Measurements from ENCODE around the gene FOXP1.

Gene FOXP1

DNA sequence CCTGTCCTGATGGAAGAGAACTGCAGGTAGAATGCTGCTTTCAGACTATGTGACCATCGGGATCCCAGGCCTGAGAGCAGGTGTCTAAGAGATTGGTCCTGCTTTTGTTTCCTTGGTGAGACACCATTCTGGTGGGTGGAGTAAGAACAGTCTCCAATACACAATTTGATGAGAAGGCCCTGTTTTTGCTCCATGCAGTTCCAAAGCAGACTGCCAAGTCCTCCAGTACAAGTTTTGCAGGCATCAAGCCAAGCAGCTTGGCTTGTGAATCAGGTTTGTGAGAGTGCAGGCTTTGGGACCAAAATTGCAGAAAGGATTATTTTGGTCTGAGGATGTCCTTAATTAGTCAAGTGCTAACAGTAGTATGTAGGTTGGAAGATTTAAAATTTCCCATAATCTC, 381.6 kb downstream of the FOXP1 start:
- DNase-seq = no peak

- no peak for DNase-seq
These were observed 385.5 kb downstream of the FOXP1 start for GRCh38 chr3:71197841-71198565.

- DNase-seq = no peak
These were observed 388.0 kb downstream of the FOXP1 start for GRCh38 chr3:71195492-71195891.

DNA sequence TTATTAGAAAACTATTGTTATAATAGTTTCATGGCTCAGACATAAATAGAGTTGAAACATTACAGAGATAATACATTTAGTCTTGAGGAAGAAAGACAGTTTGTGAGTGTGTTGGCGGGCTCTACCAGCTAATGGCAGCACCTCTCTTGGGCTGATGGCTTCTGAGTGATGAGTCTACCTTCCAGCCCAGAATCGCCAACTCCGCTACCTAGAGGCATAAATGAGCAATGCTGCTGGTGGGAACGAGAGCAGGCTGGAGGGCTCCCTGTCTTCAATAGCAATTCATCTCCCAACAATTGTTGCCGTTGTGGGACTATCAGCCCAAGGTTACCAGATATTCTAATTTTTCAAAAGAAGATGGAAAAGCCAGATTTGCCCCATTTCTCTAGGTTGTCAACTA, 388.7 kb downstream of the FOXP1 start:
- no peak for DNase-seq

DNA sequence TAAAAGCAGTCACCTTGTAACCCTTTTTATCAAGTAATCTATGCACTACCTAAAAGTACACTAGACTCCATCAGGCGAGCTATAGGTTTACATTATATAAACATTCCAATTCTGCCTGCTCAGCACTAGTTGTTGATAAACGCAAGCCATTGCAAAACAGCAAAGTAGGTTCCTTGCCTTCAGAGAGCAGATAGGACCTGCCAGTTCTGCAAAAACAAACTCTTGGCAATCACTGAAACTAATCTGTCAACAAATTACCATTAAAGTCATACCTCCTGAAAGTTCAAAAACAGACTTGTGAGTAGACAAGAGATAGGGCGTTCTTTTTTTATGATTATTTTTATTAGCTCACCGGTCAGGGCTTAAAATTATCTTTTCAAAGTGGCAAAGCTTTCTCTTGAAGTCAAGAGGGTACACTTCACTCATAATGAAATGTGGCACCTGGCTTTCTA, 392.5 kb downstream of the FOXP1 start:
- no peak for DNase-seq

- DNase-seq = no peak
These were observed 394.0 kb downstream of the FOXP1 start for GRCh38 chr3:71189480-71189879.

- no peak for DNase-seq
These were observed 395.8 kb downstream of the FOXP1 start for GRCh38 chr3:71187715-71188114.

DNA sequence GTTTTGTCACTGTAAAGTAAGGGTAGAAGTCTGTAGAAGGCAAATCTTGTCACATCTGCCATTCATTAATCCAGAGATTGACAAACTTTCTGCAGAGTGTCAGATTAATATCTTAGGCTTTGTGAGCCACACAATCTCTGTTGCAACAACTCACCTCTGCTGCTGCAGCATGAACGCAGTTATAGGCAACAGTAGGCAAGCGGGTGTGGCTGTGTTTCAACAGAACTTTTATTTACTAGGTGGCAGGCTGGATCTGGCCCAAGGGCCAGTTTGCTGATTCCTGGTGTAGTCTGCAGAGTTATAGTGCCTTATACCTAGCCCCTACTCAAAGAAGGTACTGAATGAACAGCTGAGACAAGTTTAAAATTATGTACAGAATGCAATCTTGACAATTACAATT, 396.7 kb downstream of the FOXP1 start:
- DNase-seq = no peak

GRCh38 chr3:71185733-71186455, 397.6 kb downstream of the FOXP1 start:
- DNase-seq = no peak

- no peak for DNase-seq
These were observed 399.3 kb downstream of the FOXP1 start for GRCh38 chr3:71184252-71184651.

DNA sequence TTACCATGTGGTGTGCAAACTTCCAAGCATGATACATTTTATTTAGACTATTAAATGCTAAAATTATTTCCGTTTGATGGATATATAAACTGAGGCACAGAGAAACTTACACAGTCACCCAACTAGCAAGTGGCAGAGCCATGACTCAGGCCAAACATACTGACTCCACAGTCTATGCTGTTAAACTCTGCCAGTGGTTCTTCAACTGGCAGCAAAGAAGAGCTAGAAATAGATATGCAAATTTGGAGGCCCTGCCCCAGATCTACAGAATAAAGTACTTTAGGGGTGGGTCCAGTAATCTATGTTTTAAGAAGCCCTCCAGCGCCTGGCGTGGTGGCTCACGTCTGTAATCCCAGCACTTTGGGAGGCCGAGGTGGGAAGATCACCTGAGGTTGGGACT, 400.0 kb downstream of the FOXP1 start:
- DNase-seq = no peak

DNA sequence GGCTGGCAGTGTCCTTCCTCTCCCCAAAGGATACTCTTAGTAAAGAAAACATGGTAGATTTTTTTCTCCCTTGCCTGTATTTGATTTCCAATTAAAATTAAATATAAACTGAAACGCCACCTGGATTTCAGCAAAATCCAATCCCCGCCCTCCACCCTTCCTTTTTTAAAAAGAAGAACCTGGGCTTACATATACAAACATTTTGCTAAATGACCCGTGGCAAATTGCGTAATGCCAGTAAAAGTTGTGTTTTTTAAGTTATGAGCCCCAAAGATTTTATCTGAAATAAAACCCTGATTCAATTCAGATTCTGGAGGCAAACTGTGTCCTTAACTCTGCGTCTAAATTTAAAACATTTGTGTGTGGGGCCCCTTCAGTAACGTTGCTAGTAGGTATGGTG, 403.0 kb downstream of the FOXP1 start:
- DNase-seq = no peak

GRCh38 chr3:71177375-71177774, 406.2 kb downstream of the FOXP1 start:
- no peak for DNase-seq

DNA sequence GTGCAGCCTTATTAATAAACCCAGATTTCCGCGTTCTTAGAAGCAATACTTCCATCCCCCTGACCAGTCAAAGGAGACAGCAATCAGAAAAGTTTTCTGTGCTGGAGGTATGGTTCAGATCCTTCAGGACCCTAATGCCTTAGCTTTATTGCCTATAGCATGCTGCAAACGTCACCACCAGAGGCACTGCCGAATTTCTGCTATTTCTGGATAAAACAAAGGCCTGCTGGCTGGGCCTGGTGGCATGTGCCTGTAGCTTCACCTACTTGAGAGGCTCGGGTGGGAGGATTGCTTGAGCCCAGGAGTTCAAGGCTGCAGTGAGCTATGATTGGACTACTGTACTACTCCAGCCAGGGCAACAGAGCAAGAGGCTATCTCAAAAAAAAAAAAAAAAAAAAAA, 407.2 kb downstream of the FOXP1 start:
- DNase-seq = no peak

- DNase-seq = no peak
These were observed 407.7 kb downstream of the FOXP1 start for GRCh38 chr3:71175691-71176365.

DNA sequence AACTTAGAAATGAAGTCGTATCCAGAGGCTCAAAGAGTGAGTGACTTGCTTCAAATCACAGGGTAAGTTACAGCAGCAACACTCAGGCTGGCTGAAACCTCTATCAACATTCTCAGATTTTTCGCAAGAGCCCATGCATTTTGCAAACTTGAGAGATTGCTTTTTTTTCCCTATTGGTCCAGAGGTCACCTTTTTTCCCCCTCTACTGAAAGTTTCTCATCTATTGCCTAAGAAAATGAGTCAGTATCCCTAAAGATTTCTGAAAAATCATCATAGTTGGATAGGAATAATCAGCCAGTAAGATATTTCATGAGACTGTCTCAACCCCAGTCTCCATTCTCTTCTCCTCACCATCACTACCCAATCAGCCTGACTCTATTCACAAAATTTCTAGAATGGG, 410.6 kb downstream of the FOXP1 start:
- DNase-seq = no peak

- DNase-seq = no peak
These were observed 411.3 kb downstream of the FOXP1 start for GRCh38 chr3:71172189-71172588.

GRCh38 chr3:71171247-71171646, 412.3 kb downstream of the FOXP1 start:
- DNase-seq = no peak

DNA sequence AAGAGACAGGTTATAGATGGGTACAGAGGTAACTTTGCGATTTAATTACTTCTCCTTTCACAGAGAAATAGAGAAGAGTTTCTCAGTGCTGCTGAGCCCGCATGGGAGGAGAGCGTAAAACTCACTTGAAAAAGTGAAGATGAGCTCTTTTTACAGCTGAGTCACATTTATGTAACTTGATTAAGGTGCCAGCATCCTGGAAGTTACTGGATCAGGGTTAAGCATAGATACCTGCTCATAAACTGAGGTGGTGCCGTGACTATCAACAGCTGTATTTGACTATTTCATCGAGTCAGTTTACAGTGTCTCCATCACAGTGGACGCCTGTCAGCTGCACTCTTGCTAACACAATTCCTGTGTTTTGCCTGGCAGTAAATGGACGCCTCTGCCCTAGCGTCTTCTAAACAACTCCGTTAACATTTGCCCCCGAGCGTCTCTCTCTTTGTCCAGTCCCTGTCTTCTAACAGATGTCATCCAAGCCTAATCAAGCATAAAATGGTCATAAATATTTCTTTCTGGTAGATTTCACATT, 414.6 kb downstream of the FOXP1 start:
- DNase-seq = no peak

DNA sequence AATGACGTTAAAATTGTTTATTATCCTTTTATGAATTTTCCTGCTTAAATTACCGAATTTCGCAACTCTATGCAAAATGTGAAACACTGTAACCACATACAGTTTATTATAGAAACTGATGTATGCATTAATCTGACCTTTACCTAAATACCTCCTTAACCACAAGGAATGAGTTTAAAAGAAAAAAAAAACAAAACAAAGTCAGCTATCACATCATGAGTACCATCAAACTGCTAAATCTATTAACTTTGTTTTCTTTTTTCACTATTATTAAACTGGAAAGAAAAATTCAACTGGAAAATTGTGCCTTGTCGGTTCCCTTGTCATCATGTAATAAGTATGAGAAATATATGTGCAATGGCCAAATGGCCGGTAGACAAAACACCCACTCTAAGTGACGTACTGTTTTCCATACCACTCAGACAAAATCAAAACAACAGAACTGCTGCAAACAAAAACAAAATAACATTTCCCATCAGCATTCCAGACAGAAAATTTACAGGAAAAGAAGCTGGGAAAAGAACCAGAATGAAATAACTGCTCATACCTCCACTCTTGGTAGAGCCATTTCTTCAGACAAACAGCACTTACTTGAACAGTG, 415.3 kb downstream of the FOXP1 start:
- no peak for DNase-seq

GRCh38 chr3:71166339-71167240, 416.9 kb downstream of the FOXP1 start:
- no peak for DNase-seq

GRCh38 chr3:71164881-71165280, 418.6 kb downstream of the FOXP1 start:
- DNase-seq = no peak
